ENCODE data around the gene CADM1. TPM values are rescaled to one million over a fixed set of nuclear protein-coding genes. Genes with fewer than 3 reads are reported as not detected.

Gene CADM1
- total RNA-seq, 1 experiment from 2014 or later, result 12.9 TPM

GRCh38 chr11:115161876-115162275 lies 342.3 kb downstream of the CADM1 start:
- no peaks in the 10 kb centered on the region for H3K4me1 ChIP-seq (ENCODE audit: insufficient read depth, low read length, poor library complexity, severe bottlenecking)
- no peak for DNase-seq (ENCODE audit: low spot score)
- H3K27ac ChIP-seq (ENCODE audit: low read depth, low read length, poor library complexity, severe bottlenecking), result no peak overlapping the region
- H3K4me3 ChIP-seq (ENCODE audit: low read depth, low read length, poor library complexity, severe bottlenecking), result no peak overlapping the region
- ChIA-PET CTCF (no interaction called here), POLR2A (ENCODE audit: low non-redundant PET) (no interaction called here)
- BruUV-seq (replicated peaks), result no TSS peak
- TF ChIP-seq EZH2 (IDR thresholded peaks at IDR 0.05; ENCODE audit: borderline replicate concordance, low read depth, low read length, poor library complexity, severe bottlenecking) (no peak), CTCF (conservative IDR thresholded peaks at IDR 0.05; ENCODE audit: low read depth, low read length) (no peak)
- intact Hi-C loops (cut with micrococcal nuclease; ENCODE audit: unreplicated experiment), result no loop called here
- H3K9me3 ChIP-seq (ENCODE audit: low read depth, low read length, poor library complexity, severe bottlenecking), result no peaks in the 10 kb centered on the region
- H3K36me3 ChIP-seq (ENCODE audit: insufficient read depth, low read length, poor library complexity, severe bottlenecking), result no peaks in the 10 kb centered on the region
- no peaks in the 10 kb centered on the region for H3K27me3 ChIP-seq (replicated peaks; ENCODE audit: insufficient read depth, low read depth, low read length, poor library complexity)

DNA sequence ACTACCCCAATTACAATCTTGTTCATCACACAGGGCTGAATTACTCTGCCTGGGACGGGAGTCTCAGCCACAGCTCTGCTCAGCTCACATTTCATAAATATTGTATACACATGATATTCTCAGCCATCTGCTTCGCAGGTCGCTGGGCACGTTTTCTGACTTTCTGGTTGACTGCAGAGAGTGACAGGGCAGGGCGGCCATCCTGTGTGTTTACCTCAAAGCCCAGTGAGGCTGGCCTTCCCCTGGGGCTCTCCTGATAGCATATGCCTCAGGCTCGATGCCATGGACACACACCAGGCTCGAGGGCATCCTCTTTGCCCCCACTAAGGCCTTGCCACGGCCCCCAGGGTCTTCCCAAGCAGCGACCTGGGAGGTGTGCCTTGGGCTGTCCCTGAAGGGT lies 345.0 kb downstream of the CADM1 start:
- no peaks in the 10 kb centered on the region for H3K36me3 ChIP-seq (ENCODE audit: insufficient read depth, low read length, poor library complexity, severe bottlenecking)
- H3K4me1 ChIP-seq (ENCODE audit: insufficient read depth, low read length, poor library complexity, severe bottlenecking), result no peaks in the 10 kb centered on the region
- no TSS peak for BruUV-seq (replicated peaks)
- no peak for TF ChIP-seq CTCF (conservative IDR thresholded peaks at IDR 0.05; ENCODE audit: low read depth, low read length)
- TF ChIP-seq EZH2 (IDR thresholded peaks at IDR 0.05; ENCODE audit: borderline replicate concordance, low read depth, low read length, poor library complexity, severe bottlenecking), result no peak
- no peaks in the 10 kb centered on the region for H3K27me3 ChIP-seq (replicated peaks; ENCODE audit: insufficient read depth, low read depth, low read length, poor library complexity)
- ChIA-PET POLR2A (ENCODE audit: low non-redundant PET) (no interaction called here), CTCF (no interaction called here)
- H3K4me3 ChIP-seq (ENCODE audit: low read depth, low read length, poor library complexity, severe bottlenecking), result no peak overlapping the region
- DNase-seq (ENCODE audit: low spot score), result no peak
- intact Hi-C loops (cut with micrococcal nuclease; ENCODE audit: unreplicated experiment), result no loop called here
- H3K27ac ChIP-seq (ENCODE audit: low read depth, low read length, poor library complexity, severe bottlenecking), result no peak overlapping the region
- no peaks in the 10 kb centered on the region for H3K9me3 ChIP-seq (ENCODE audit: low read depth, low read length, poor library complexity, severe bottlenecking)

DNA sequence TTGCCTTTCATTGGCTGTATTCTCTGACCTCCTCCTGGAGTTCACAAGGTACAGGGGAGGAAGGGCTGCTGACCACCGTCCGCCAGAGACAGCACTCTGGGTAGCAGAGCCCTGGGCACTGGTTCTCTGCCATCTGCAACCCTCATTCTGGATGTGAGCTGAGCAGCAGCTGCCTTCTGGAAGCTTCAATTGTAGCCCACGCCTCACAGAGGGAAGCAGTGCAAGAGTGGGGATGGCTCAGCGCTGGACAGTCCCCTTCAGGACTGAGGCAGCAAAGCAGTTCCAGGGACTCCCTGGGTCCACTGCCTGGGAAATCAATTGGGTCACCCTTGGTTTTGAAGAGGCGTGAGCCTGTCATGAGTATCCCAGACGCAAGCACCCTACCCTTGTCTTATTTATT lies 346.2 kb downstream of the CADM1 start:
- Histone ChIP-seq H3K4me1 (ENCODE audit: insufficient read depth, low read length, poor library complexity, severe bottlenecking) (no peaks in the 10 kb centered on the region), H3K9me3 (ENCODE audit: low read depth, low read length, poor library complexity, severe bottlenecking) (no peaks in the 10 kb centered on the region), H3K4me3 (ENCODE audit: low read depth, low read length, poor library complexity, severe bottlenecking) (no peak overlapping the region), H3K27me3 (replicated peaks; ENCODE audit: insufficient read depth, low read depth, low read length, poor library complexity) (no peaks in the 10 kb centered on the region), H3K36me3 (ENCODE audit: insufficient read depth, low read length, poor library complexity, severe bottlenecking) (no peaks in the 10 kb centered on the region), H3K27ac (ENCODE audit: low read depth, low read length, poor library complexity, severe bottlenecking) (no peak overlapping the region)
- intact Hi-C loops (cut with micrococcal nuclease; ENCODE audit: unreplicated experiment), result no loop called here
- TF ChIP-seq CTCF (conservative IDR thresholded peaks at IDR 0.05; ENCODE audit: low read depth, low read length) (no peak), EZH2 (IDR thresholded peaks at IDR 0.05; ENCODE audit: borderline replicate concordance, low read depth, low read length, poor library complexity, severe bottlenecking) (no peak)
- CTCF ChIA-PET, result no interaction called here
- no TSS peak for BruUV-seq (replicated peaks)
- no peak for DNase-seq (ENCODE audit: low spot score)
- POLR2A ChIA-PET (ENCODE audit: low non-redundant PET), result interaction anchor here (0.6 kb wide), 1 partner anchor 20 kb away, joined by 18 read pairs; no protein-coding TSS in a partner anchor
